ENCODE data around the gene IL1R1.
"Not testable (repeated sequence)": the region's sequence is repeated elsewhere in the genome, so short reads cannot be mapped to it uniquely, and the experiment has no call there.

Gene IL1R1, protein sequence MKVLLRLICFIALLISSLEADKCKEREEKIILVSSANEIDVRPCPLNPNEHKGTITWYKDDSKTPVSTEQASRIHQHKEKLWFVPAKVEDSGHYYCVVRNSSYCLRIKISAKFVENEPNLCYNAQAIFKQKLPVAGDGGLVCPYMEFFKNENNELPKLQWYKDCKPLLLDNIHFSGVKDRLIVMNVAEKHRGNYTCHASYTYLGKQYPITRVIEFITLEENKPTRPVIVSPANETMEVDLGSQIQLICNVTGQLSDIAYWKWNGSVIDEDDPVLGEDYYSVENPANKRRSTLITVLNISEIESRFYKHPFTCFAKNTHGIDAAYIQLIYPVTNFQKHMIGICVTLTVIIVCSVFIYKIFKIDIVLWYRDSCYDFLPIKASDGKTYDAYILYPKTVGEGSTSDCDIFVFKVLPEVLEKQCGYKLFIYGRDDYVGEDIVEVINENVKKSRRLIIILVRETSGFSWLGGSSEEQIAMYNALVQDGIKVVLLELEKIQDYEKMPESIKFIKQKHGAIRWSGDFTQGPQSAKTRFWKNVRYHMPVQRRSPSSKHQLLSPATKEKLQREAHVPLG

DNA sequence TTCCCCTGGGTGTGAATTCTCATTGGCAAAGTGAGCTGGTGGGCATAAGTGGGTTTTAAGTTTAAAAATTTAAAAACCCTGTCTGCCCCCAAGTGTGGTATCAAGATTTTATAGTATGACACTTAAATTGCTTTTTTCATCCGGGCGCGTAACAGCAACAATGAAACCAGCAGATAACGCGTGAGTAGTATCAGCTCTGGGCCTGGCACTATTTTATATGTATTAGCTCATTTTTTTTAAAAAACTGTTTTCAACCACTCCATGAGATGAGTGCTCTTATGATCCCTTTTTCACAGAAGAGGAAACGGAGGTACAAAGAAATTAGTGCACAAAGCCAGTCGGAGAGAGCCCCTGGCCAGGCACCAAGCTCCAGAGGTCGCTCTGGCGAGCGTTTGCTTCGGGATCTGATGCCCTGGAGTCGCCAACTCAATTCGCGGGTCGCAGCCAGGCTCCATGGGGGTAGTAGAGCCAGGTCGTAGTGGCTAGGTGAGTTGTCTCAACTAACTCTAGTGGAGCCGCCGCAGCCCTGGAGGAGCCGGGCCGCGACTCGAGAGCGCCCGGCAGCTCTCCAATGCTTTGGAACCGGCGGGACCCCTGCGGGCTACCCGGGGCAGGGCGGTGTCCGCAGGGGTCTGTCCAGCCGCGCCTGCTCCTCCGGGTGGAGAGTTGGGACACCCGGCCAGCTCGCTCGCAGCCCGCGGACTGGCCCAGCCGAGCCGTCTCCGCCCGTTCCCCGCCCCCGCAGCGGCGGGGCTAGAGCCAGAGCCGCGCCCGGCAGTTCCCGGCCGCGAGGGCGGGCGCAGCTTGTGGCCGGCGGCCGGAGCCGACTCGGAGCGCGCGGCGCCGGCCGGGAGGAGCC lies at the start of gene IL1R1:
Gene IL1R1, plus strand, starts transcription at position 777 of the 859 bp plus-strand sequence. CDS start 14,979 bp downstream, outside the sequence.
- peak; percentile 65 for DNase-seq
- peak within 1 kb of the TSS; percentile 78 for H3K4me3 Mint-ChIP-seq
- peaks cover 92% of the 10 kb centered on the region for H3K36me3 Mint-ChIP-seq (ENCODE audit: low read depth)
- peaks cover 42% of the 10 kb centered on the region for H3K27me3 Mint-ChIP-seq
- H3K4me1 Mint-ChIP-seq (ENCODE audit: low read depth) = peaks cover 66% of the 10 kb centered on the region
- H3K9me3 Mint-ChIP-seq = peaks cover 57% of the 10 kb centered on the region
- H3K27ac Mint-ChIP-seq = peak within 1 kb of the TSS; percentile 83

DNA sequence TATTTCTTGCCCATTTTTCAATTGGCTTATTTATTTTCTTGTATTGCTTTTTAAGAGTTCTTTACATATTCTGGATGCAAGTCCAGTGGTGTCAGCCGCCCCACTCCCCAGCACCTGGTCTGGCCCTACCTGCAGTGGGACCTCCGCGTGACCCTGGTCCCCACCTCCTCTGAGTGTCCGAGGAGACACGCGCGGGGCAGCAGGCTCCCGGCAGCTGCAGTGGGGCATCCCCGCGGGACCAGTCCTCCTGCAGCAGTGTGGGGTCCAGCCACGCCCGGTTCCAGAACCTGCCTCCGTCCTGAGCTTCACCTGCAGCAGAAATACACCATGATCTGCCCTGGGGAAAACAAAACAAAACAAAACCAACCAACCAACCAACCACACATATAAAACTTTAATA lies 48.9 kb upstream of the IL1R1 start:
- Mint-ChIP-seq H3K9me3 (peaks cover 19% of the 10 kb centered on the region), H3K27ac (no peak overlapping the region), H3K36me3 (ENCODE audit: low read depth) (no peaks in the 10 kb centered on the region), H3K27me3 (no peaks in the 10 kb centered on the region), H3K4me3 (no peak overlapping the region), H3K4me1 (ENCODE audit: low read depth) (peaks cover 9% of the 10 kb centered on the region)
- DNase-seq = no peak

DNA sequence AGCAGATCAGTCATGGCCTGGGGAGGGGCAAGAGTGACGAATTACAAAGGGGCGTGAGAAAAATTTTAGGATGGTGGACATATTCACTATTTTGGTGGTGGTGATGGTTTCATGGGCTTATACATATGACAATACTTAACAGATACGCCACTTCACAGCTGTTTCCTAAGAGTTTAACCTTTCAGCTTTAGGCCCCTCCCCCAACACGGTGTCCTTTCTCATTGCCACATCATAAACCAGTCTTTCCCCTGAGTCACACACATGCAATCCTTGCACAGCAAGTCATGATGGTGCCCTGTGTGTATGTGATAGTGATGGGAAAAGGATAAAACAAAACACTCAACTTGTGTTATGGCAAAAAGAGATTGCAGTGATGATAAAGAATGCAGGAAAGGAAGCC lies 47.6 kb upstream of the IL1R1 start:
- Mint-ChIP-seq H3K27me3 (no peaks in the 10 kb centered on the region), H3K9me3 (peaks cover 15% of the 10 kb centered on the region), H3K36me3 (ENCODE audit: low read depth) (no peaks in the 10 kb centered on the region), H3K4me1 (ENCODE audit: low read depth) (peaks cover 20% of the 10 kb centered on the region), H3K27ac (no peak overlapping the region), H3K4me3 (no peak overlapping the region)
- no peak for DNase-seq

DNA sequence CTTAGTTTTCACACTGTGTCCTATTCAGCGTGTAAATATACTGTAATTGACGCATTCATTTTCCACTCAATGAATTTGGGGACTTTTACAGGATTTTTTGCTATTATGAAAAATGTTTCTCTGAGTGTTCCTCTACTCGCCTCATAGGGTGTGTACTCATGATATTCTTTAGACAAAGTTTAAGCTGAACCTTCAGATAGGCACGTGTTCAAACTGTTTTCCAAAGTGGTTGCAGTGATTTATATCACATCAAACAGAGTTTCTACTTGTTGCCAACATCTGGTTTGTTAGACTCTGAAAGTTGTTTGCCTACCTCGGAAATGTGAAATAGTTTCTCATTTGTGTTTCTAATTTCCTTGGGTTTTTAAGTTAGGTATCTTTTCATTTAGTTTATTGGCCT lies 46.4 kb upstream of the IL1R1 start:
- Mint-ChIP-seq H3K27ac (no peak overlapping the region), H3K4me1 (ENCODE audit: low read depth) (peaks cover 31% of the 10 kb centered on the region), H3K27me3 (no peaks in the 10 kb centered on the region), H3K36me3 (ENCODE audit: low read depth) (no peaks in the 10 kb centered on the region), H3K9me3 (peaks cover 10% of the 10 kb centered on the region), H3K4me3 (no peak overlapping the region)
- DNase-seq = no peak

DNA sequence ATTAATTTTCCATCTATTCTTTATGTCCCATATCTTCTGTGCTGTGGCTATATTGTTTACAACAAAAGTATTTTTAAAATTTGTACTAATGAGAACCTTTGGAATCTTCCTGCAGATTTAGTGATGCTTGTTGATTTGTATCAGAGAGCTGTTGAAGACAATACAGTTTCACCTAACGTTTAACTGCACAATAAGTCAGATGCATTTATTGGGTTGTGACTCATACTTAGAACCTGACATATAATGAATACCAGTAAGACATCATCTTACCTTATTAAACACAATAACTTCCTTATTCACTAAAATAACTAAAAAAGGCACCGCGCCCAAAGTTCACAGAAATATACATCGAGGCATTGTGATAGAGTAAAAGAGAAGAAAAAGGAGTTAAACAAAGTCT lies 43.8 kb upstream of the IL1R1 start:
- peaks cover 3% of the 10 kb centered on the region for H3K27me3 Mint-ChIP-seq

DNA sequence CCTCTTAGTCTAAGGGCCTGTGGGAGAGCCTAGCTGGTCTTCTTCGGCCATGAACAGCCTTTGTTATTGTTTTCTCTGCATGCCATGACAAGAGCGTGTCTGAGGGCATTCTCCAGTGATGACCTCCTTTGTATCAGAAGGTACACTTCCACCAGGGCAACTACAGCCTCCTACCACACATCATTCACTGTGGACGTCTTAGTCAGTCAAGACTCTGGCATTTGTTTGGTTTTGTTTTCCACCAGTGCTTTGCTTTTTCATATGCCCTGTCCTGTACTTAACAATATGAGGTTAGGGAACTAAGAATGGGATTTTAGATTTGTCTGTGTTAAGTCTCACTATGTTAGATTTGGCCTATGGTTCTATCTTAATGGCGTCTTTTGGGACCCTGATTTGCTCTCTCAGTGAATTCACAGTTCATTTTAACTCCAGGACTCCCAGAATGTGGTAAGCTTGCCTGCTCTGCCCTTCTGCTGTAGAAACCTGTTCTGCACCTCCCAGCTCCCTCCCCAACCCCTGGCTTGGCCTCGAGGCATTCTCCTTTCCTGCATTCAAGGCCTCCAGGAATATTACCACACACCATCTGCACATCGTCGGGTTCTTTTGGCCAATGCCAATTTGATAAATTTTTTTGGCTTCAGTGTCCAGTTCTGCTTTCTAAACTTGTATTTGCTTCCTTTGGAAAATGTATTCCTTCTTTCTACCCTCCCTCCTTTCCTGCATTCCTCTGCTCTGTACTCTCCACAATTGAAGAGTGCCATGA lies 42.8 kb upstream of the IL1R1 start:
- peaks cover 6% of the 10 kb centered on the region for H3K9me3 Mint-ChIP-seq
- peaks cover 46% of the 10 kb centered on the region for H3K4me1 Mint-ChIP-seq (ENCODE audit: low read depth)
- DNase-seq = no peak
- peaks cover 3% of the 10 kb centered on the region for H3K27me3 Mint-ChIP-seq
- peak overlapping the region; percentile 90 for H3K27ac Mint-ChIP-seq
- no peaks in the 10 kb centered on the region for H3K36me3 Mint-ChIP-seq (ENCODE audit: low read depth)
- H3K4me3 Mint-ChIP-seq = no peak overlapping the region

More for the DNA sequence above, 43.8 kb upstream of the IL1R1 start:
- H3K4me1 Mint-ChIP-seq (ENCODE audit: low read depth) = peaks cover 38% of the 10 kb centered on the region
- no peak for DNase-seq
- peaks cover 6% of the 10 kb centered on the region for H3K9me3 Mint-ChIP-seq
- no peaks in the 10 kb centered on the region for H3K36me3 Mint-ChIP-seq (ENCODE audit: low read depth)
- no peak overlapping the region for H3K27ac Mint-ChIP-seq
- no peak overlapping the region for H3K4me3 Mint-ChIP-seq

DNA sequence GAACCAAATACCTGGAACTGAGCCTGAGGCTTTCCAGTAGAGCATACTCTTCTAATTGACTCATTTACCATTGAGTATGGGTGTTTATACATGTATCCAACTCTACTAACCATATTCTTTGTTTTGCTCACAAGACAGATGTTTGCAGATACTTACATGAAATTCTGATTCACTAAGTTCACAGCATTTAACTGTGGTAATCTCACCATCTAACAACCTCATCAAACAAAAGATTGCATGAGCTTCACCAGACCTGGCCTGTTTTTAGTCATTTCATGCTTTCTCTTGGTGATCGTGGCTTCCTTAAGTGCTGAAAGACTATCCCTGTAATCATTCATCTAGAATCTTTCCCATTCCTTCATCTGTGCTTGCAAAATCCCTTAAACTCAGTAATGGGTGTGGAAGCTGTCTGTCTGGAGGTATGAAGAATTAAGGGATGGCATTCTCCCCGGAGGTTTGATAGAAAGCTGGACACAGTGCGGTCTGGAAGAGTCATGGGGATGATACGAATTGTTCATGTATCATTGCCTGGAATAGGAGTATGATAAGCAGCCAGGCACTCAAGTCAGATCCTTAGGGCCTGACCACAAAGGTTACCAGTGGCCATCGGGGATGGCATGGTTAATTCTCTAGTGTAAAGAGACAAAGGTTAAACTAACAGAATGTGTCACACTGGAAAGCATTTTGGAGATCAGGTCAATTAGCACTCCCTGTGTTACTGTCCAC lies 42.0 kb upstream of the IL1R1 start:
- Mint-ChIP-seq H3K4me1 (ENCODE audit: low read depth) (peaks cover 45% of the 10 kb centered on the region), H3K27ac (peak overlapping the region; percentile 90), H3K9me3 (peaks cover 6% of the 10 kb centered on the region), H3K27me3 (peaks cover 3% of the 10 kb centered on the region), H3K4me3 (no peak overlapping the region), H3K36me3 (ENCODE audit: low read depth) (no peaks in the 10 kb centered on the region)
- DNase-seq = no peak

DNA sequence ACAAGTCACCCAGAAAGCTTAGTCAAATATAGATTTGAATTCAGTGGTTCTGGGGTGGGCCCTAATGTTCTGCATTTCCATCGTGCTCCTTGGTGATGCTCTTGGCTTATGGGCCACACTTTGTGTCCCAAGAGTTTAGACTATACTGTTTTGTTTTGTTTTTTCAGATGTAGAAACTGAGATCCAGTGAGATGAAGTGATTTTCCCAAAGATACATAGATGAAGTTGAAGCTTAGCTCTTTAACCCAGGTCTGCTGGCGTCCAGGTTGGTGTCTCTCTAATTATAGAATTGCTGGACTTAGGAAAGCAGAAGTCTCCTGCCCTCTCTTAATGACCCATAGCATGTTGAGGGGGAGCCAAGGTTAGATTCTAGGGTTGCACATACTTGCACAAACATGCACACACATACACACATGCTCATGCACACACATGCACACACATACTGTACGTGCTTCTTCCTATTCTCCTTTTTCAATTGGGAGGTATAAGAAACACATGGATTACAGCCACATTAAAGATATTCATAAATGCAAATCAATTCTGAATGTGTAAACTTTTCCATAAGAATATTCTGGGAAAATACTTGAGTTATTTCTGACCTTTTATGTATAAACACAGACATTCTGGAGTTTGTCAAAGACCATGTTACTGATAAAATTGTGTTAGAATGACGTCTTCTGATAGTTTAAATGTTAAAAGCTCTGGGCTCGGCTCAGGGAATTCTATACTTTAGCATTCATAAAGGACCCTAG lies 41.3 kb upstream of the IL1R1 start:
- peaks cover 52% of the 10 kb centered on the region for H3K4me1 Mint-ChIP-seq (ENCODE audit: low read depth)
- H3K27me3 Mint-ChIP-seq = peaks cover 3% of the 10 kb centered on the region
- peak overlapping the region; percentile 81 for H3K27ac Mint-ChIP-seq
- H3K36me3 Mint-ChIP-seq (ENCODE audit: low read depth) = no peaks in the 10 kb centered on the region
- DNase-seq = no peak
- H3K9me3 Mint-ChIP-seq = peaks cover 6% of the 10 kb centered on the region
- H3K4me3 Mint-ChIP-seq = no peak overlapping the region

DNA sequence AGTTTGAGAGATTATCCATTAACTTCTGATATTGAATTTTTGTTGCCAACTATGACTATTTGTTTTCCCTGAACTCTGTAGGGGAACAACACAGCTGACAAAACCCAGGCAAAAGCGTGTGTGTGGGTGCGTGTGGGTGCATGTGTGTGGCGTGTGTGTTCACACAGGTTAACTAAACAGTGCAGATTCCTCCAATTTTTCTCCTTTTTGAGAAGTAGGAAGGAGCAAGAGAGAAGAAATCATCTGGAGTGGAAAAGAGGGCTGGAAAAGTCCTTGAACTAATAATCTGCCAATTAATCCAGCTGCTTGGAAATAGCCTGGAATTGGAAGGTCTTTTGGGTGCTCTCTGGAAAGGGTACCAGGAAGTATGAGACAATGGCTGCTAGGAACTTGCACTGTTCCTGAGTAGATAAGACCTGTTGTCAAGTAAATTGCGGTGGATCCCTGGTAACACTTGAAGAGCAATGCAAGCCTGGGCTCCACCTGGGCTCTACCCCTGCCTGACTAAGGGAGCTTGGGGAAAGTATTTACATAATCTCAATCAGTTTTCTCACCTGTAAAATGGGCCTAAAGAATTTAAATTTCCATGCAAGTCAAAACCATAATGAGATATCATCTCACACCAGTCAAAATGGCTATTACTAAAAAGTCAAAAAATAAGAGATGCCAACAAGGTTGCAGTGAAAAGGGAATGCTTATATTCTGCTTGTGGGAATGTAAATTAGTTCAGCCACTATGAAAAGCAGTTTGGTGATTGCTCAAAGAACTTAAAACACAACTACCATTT lies 40.5 kb upstream of the IL1R1 start:
- Mint-ChIP-seq H3K27me3 (peaks cover 3% of the 10 kb centered on the region), H3K4me3 (no peak overlapping the region), H3K9me3 (peaks cover 6% of the 10 kb centered on the region), H3K36me3 (ENCODE audit: low read depth) (no peaks in the 10 kb centered on the region), H3K27ac (no peak overlapping the region), H3K4me1 (ENCODE audit: low read depth) (peaks cover 55% of the 10 kb centered on the region)
- DNase-seq = no peak

DNA sequence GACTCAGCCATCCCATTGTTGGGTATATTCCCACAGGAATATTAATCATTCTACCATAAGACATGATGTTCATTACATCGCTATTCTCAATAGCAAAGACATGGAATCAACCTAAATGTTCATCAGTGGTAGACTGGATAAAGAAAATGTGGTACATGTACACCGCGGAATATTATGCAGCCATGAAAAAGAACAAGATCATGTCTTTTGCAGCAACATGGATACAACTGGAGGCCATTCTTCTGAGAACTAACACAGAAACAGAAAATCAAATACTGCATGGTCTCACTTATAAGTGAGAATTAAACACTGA lies 40.0 kb upstream of the IL1R1 start:
- DNase-seq; H3K4me3 Mint-ChIP-seq; H3K27me3 Mint-ChIP-seq; H3K27ac Mint-ChIP-seq; H3K36me3 Mint-ChIP-seq (ENCODE audit: low read depth); H3K9me3 Mint-ChIP-seq: not testable (repeated sequence)
- peaks cover 55% of the 10 kb centered on the region for H3K4me1 Mint-ChIP-seq (ENCODE audit: low read depth)

DNA sequence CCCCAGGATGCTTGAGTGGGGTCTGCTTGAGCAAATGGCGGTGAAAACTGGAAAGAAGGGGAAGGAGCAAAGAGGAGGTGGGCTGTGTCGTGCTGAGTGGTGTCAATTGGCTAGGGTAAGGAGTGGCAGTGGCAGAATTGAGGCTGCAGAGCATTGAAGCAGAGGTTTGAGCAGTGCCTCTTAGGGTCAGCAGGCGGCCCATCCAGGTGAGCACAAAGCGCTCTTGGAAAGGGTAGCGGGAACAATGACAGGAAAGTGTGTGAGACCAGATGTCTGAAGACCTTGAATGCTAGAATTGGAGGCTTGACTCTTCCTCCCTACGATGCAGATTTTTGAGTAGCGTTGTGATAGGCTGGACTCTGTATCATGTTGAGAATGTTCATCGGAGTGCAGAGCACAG lies 39.3 kb upstream of the IL1R1 start:
- peak overlapping the region; percentile 47 for H3K27ac Mint-ChIP-seq

DNA sequence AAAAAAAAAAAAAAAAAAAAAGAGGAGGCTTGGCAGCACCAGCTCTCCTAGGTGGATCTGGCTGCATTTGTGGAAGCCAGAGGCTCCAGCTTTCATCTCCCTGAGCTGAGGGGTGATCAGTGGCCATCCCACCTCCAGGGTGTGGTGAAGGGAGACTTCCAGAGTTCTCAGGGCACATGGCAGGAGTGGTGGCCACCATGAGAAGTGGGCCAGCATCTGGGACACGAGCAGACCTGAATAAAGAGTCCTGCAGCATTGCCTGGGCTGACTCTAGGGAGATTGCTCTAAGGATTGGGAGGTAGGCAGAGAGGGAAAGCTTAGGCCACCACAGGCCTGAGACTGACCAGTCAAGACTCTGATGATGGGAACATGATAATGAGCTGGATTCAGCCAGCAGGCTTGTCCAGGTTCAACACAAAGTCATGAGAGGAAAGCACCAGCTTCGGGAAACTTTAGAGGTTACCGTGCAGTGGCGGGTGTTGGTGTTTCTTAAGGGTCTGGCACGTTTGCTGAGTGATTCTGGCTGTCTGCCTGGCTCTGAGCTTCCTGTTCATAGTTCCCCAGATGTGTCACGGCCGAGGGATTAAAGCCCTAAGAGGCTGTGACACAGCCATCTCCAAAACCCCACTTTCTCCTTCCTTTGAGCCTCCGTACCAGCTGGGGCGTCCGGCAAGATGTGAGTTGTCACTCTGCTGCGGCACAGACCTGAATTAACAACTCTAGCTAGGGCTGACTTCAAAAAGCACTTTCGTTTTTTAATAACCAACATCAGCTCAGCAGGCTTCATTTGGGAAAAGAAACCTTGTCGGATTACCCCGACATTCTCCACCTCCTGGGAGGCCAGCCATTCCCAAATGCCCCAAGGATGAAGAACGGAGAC lies 38.3 kb upstream of the IL1R1 start:
- peaks cover 3% of the 10 kb centered on the region for H3K27me3 Mint-ChIP-seq
- peak; percentile 80 for DNase-seq
- H3K36me3 Mint-ChIP-seq (ENCODE audit: low read depth) = no peaks in the 10 kb centered on the region
- H3K4me3 Mint-ChIP-seq = peak overlapping the region; percentile 82
- H3K9me3 Mint-ChIP-seq = peaks cover 3% of the 10 kb centered on the region
- peak overlapping the region; percentile 90 for H3K27ac Mint-ChIP-seq
- H3K4me1 Mint-ChIP-seq (ENCODE audit: low read depth) = peaks cover 60% of the 10 kb centered on the region

More for the DNA sequence above, 39.3 kb upstream of the IL1R1 start:
- Mint-ChIP-seq H3K4me3 (no peak overlapping the region), H3K36me3 (ENCODE audit: low read depth) (no peaks in the 10 kb centered on the region), H3K27me3 (peaks cover 3% of the 10 kb centered on the region), H3K9me3 (peaks cover 6% of the 10 kb centered on the region), H3K4me1 (ENCODE audit: low read depth) (peaks cover 62% of the 10 kb centered on the region)
- DNase-seq = no peak

All from activated T-cell treated with anti-CD3 and anti-CD28 coated beads, Interleukin-2, amount 50 U/mL, for 24 hours (primary cell).